ENCODE data around the gene FILIP1.

DNA sequence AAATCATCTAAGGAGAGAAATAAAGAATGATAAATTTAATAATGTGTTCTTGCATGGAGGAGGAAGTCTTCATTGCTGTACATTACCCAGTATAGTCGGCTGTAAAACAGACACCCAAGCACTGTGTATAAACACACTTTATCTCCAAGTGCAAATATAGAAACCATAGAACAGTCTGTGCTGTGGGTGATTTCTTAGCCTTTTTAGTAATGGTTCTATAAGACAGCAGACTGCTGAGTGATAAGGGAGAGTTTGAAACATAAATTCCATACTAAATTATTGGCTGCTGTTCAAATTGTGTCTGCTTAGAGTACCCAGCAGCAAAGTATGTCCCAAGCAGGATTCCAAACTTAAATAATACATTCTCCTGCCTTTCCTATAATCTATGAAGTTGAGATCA lies 4.6 kb downstream of the FILIP1 start:
- TF ChIP-seq, protein P1, sequence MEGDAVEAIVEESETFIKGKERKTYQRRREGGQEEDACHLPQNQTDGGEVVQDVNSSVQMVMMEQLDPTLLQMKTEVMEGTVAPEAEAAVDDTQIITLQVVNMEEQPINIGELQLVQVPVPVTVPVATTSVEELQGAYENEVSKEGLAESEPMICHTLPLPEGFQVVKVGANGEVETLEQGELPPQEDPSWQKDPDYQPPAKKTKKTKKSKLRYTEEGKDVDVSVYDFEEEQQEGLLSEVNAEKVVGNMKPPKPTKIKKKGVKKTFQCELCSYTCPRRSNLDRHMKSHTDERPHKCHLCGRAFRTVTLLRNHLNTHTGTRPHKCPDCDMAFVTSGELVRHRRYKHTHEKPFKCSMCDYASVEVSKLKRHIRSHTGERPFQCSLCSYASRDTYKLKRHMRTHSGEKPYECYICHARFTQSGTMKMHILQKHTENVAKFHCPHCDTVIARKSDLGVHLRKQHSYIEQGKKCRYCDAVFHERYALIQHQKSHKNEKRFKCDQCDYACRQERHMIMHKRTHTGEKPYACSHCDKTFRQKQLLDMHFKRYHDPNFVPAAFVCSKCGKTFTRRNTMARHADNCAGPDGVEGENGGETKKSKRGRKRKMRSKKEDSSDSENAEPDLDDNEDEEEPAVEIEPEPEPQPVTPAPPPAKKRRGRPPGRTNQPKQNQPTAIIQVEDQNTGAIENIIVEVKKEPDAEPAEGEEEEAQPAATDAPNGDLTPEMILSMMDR (IDR thresholded peaks at IDR 0.05), result no peak
- TF ChIP-seq POLR2A (IDR thresholded peaks at IDR 0.05) (no peak), POLR2AphosphoS5 (IDR thresholded peaks at IDR 0.05) (no peak), EP300 (IDR thresholded peaks at IDR 0.05) (no peak)

Measured in suprapubic skin (tissue), 4 donors.